ENCODE data around the gene HMX3.

Gene HMX3

GRCh38 chr10:123150271-123150985 lies 14.7 kb downstream of the HMX3 start:
- peaks cover 7% of the 10 kb centered on the region; the same call in 1 of the 2 replicates for H3K27me3 ChIP-seq (replicated peaks; ENCODE audit: insufficient read depth, low read length)
- H3K9me3 ChIP-seq (replicated peaks; ENCODE audit: insufficient read depth, low read length) = no peaks in the 10 kb centered on the region
- H3K9me2 ChIP-seq (replicated peaks; ENCODE audit: insufficient read depth, low read length) = no peaks in the 10 kb centered on the region
- TF ChIP-seq EZH2 (optimal IDR thresholded peaks at IDR 0.05; ENCODE audit: low read depth, low read length) (no peak), EZH2phosphoT487 (IDR thresholded peaks at IDR 0.05; ENCODE audit: low read length) (no peak)
- TF ChIP-seq, protein P1, sequence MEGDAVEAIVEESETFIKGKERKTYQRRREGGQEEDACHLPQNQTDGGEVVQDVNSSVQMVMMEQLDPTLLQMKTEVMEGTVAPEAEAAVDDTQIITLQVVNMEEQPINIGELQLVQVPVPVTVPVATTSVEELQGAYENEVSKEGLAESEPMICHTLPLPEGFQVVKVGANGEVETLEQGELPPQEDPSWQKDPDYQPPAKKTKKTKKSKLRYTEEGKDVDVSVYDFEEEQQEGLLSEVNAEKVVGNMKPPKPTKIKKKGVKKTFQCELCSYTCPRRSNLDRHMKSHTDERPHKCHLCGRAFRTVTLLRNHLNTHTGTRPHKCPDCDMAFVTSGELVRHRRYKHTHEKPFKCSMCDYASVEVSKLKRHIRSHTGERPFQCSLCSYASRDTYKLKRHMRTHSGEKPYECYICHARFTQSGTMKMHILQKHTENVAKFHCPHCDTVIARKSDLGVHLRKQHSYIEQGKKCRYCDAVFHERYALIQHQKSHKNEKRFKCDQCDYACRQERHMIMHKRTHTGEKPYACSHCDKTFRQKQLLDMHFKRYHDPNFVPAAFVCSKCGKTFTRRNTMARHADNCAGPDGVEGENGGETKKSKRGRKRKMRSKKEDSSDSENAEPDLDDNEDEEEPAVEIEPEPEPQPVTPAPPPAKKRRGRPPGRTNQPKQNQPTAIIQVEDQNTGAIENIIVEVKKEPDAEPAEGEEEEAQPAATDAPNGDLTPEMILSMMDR (IDR thresholded peaks at IDR 0.05; ENCODE audit: low read length) = no peak
- H4K20me1 ChIP-seq (ENCODE audit: insufficient read depth, low read length) = no peaks in the 10 kb centered on the region
- H3K4me2 ChIP-seq (ENCODE audit: low read depth, low read length) = no peak overlapping the region
- peaks cover under 1% of the 10 kb centered on the region; the same call in 1 of the 2 replicates for H3K36me3 ChIP-seq (replicated peaks; ENCODE audit: insufficient read depth, low read length)
- no peak overlapping the region for H2AFZ ChIP-seq (ENCODE audit: low read length)
- peaks cover 13% of the 10 kb centered on the region for H3K79me2 ChIP-seq (ENCODE audit: low read length)
- no peak overlapping the region for H3K4me3 ChIP-seq (ENCODE audit: low read length)
- H3K27ac ChIP-seq (ENCODE audit: low read length) = no peak overlapping the region
- H3F3A ChIP-seq (ENCODE audit: insufficient read depth, low read length) = no peaks in the 10 kb centered on the region
- DNase-seq = no peak
- no peak overlapping the region for H3K9ac ChIP-seq (ENCODE audit: low read length)
- H3K4me1 ChIP-seq (ENCODE audit: low read length) = peaks cover 5% of the 10 kb centered on the region; the same call in 1 of the 2 replicates

- Histone ChIP-seq H3K4me1 (ENCODE audit: low read length) (peaks cover 11% of the 10 kb centered on the region), H3K79me2 (ENCODE audit: low read length) (peaks cover 20% of the 10 kb centered on the region), H3K4me3 (ENCODE audit: low read length) (no peak overlapping the region), H3K27ac (ENCODE audit: low read length) (no peak overlapping the region), H4K20me1 (ENCODE audit: insufficient read depth, low read length) (no peaks in the 10 kb centered on the region), H3F3A (ENCODE audit: insufficient read depth, low read length) (0 out of 2 replicates have a peak, but pooled peaks cover 4% of the 10 kb centered on the region), H3K27me3 (replicated peaks; ENCODE audit: insufficient read depth, low read length) (peaks cover 5% of the 10 kb centered on the region; the same call in 1 of the 2 replicates), H3K9me2 (replicated peaks; ENCODE audit: insufficient read depth, low read length) (no peaks in the 10 kb centered on the region), H3K9me3 (replicated peaks; ENCODE audit: insufficient read depth, low read length) (no peaks in the 10 kb centered on the region), H3K9ac (ENCODE audit: low read length) (no peak overlapping the region), H2AFZ (ENCODE audit: low read length) (no peak overlapping the region), H3K36me3 (replicated peaks; ENCODE audit: insufficient read depth, low read length) (peaks cover 8% of the 10 kb centered on the region; the same call in 1 of the 2 replicates), H3K4me2 (ENCODE audit: low read depth, low read length) (no peak overlapping the region)
- DNase-seq = no peak
- TF ChIP-seq EZH2 (optimal IDR thresholded peaks at IDR 0.05; ENCODE audit: low read depth, low read length) = no peak
- TF ChIP-seq EZH2phosphoT487 (IDR thresholded peaks at IDR 0.05; ENCODE audit: low read length) = no peak
- TF ChIP-seq, protein P1 (IDR thresholded peaks at IDR 0.05; ENCODE audit: low read length) = no peak
Measured at GRCh38 chr10:123150986-123151736, 15.4 kb downstream of the HMX3 start.

- H3K27me3 ChIP-seq (replicated peaks; ENCODE audit: insufficient read depth, low read length) = peaks cover 3% of the 10 kb centered on the region; the same call in 1 of the 2 replicates
- TF ChIP-seq EZH2 (optimal IDR thresholded peaks at IDR 0.05; ENCODE audit: low read depth, low read length) (no peak), EZH2phosphoT487 (IDR thresholded peaks at IDR 0.05; ENCODE audit: low read length) (no peak)
- TF ChIP-seq, protein P1 (IDR thresholded peaks at IDR 0.05; ENCODE audit: low read length) = no peak
- H3K9me3 ChIP-seq (replicated peaks; ENCODE audit: insufficient read depth, low read length) = no peaks in the 10 kb centered on the region
- no peak overlapping the region for H3K4me3 ChIP-seq (ENCODE audit: low read length)
- H3K9me2 ChIP-seq (replicated peaks; ENCODE audit: insufficient read depth, low read length) = no peaks in the 10 kb centered on the region
- H3K4me2 ChIP-seq (ENCODE audit: low read depth, low read length) = no peak overlapping the region
- peaks cover 26% of the 10 kb centered on the region for H3K79me2 ChIP-seq (ENCODE audit: low read length)
- H3K4me1 ChIP-seq (ENCODE audit: low read length) = peaks cover 14% of the 10 kb centered on the region
- no peak for DNase-seq
- H2AFZ ChIP-seq (ENCODE audit: low read length) = no peak overlapping the region
- H3F3A ChIP-seq (ENCODE audit: insufficient read depth, low read length) = 0 out of 2 replicates have a peak, but pooled peaks cover 4% of the 10 kb centered on the region
- peaks cover 12% of the 10 kb centered on the region; the same call in 1 of the 2 replicates for H3K36me3 ChIP-seq (replicated peaks; ENCODE audit: insufficient read depth, low read length)
- no peaks in the 10 kb centered on the region for H4K20me1 ChIP-seq (ENCODE audit: insufficient read depth, low read length)
- no peak overlapping the region for H3K9ac ChIP-seq (ENCODE audit: low read length)
- no peak overlapping the region for H3K27ac ChIP-seq (ENCODE audit: low read length)
Measured at GRCh38 chr10:123151737-123152135, 16.0 kb downstream of the HMX3 start.

Data from MM.1S (cell line).